ENCODE measurements around the gene AOC2. TPM values are rescaled to one million over a fixed set of nuclear protein-coding genes. Genes with fewer than 3 reads are reported as not detected.

Gene AOC2
- total and polyA plus RNA-seq, 2 of the 13 experiments (the other 11 are each of a cell fraction or from before 2014, with no cell fraction given), result 1.2 to 3.3 TPM

- no peak; the same call in 1 of the 2 replicates for TF ChIP-seq AHDC1 (CRISPR knock-in tag; IDR thresholded peaks at IDR 0.05; ENCODE audit: borderline replicate concordance)
- peak; percentile 85; the same call in 1 of the 2 replicates for TF ChIP-seq ZNF674 (CRISPR knock-in tag; IDR thresholded peaks at IDR 0.05; ENCODE audit: low read depth)
- TF ChIP-seq ZNF24 (IDR thresholded peaks at IDR 0.05), result no peak
- TF ChIP-seq ZBTB8A (CRISPR knock-in tag; IDR thresholded peaks at IDR 0.05; ENCODE audit: borderline replicate concordance, low read depth), result no peak
- TF ChIP-seq ZNF136 (CRISPR knock-in tag; IDR thresholded peaks at IDR 0.05; ENCODE audit: low read depth), result no peak; the same call in 1 of the 2 replicates
- TF ChIP-seq MAZ (IDR thresholded peaks at IDR 0.05; ENCODE audit: borderline replicate concordance, low read depth, low read length), result peak; percentile 62; the same call in 1 of the 2 replicates
- peak; percentile 93 for TF ChIP-seq MAZ (CRISPR knock-in tag; IDR thresholded peaks at IDR 0.05; ENCODE audit: low read depth)
- TF ChIP-seq NFE2L2 (IDR thresholded peaks at IDR 0.05; ENCODE audit: low read length), result no peak
- TF ChIP-seq ZNF605 (CRISPR knock-in tag; IDR thresholded peaks at IDR 0.05), result peak; percentile 93
- TF ChIP-seq MEIS2 (CRISPR knock-in tag; IDR thresholded peaks at IDR 0.05), result peak; percentile 84
- TF ChIP-seq, protein P1, sequence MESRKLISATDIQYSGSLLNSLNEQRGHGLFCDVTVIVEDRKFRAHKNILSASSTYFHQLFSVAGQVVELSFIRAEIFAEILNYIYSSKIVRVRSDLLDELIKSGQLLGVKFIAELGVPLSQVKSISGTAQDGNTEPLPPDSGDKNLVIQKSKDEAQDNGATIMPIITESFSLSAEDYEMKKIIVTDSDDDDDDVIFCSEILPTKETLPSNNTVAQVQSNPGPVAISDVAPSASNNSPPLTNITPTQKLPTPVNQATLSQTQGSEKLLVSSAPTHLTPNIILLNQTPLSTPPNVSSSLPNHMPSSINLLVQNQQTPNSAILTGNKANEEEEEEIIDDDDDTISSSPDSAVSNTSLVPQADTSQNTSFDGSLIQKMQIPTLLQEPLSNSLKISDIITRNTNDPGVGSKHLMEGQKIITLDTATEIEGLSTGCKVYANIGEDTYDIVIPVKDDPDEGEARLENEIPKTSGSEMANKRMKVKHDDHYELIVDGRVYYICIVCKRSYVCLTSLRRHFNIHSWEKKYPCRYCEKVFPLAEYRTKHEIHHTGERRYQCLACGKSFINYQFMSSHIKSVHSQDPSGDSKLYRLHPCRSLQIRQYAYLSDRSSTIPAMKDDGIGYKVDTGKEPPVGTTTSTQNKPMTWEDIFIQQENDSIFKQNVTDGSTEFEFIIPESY (CRISPR knock-in tag; IDR thresholded peaks at IDR 0.05), result no peak
- TF ChIP-seq RBFOX2 (IDR thresholded peaks at IDR 0.05; ENCODE audit: low read depth, low read length), result peak; percentile 94
- peak; percentile 89 for TF ChIP-seq ZNF501 (CRISPR knock-in tag; IDR thresholded peaks at IDR 0.05)
- TF ChIP-seq FOXC1 (CRISPR knock-in tag; IDR thresholded peaks at IDR 0.05; ENCODE audit: borderline replicate concordance), result peak; percentile 97; the same call in 1 of the 2 replicates
- TF ChIP-seq POLR2A (IDR thresholded peaks at IDR 0.05; ENCODE audit: insufficient read depth in 1 of 2, low read depth in 2 of 2, low read length in 2 of 2), result peak; percentile 77 to 92
- TF ChIP-seq ZNF329 (CRISPR knock-in tag; IDR thresholded peaks at IDR 0.05; ENCODE audit: low read depth), result peak; percentile 83; the same call in 1 of the 2 replicates
- TF ChIP-seq ZNF740 (CRISPR knock-in tag; IDR thresholded peaks at IDR 0.05), result no peak
- TF ChIP-seq NFE2L1 (CRISPR knock-in tag; IDR thresholded peaks at IDR 0.05; ENCODE audit: borderline replicate concordance), result peak; percentile 89; the same call in 1 of the 2 replicates
- 0 out of 2 replicates have a peak, but pooled peaks have one; percentile 48 for TF ChIP-seq MAF1 (CRISPR knock-in tag; IDR thresholded peaks at IDR 0.05; ENCODE audit: borderline replicate concordance)
- no peak for TF ChIP-seq ZSCAN12 (CRISPR knock-in tag; IDR thresholded peaks at IDR 0.05)
Measured at GRCh38 chr17:42798383-42799380, 45.7 kb upstream of the AOC2 start, which contains the start of the genes CNTD1 and COA3 (continued).

All from HepG2 (cell line).